Parathyroid adenoma (tissue), 2 donors: ENCODE data around the gene NMD3.

ENCODE experiments used
- H2AFZ ChIP-seq: fragments of 300-600 bp; sonication (generic); one replicate; pipeline ENCODE4 v1.7.0; 2017; ENCODE audit warnings: antibody characterized with exemption, mild to moderate bottlenecking
- H3K27ac ChIP-seq: fragments of 300-600 bp; sonication (generic); one replicate; pipeline ENCODE4 v1.7.0; 2017
- H3K27me3 ChIP-seq: fragments of 300-600 bp; sonication (generic); one replicate; pipeline ENCODE4 v1.7.0; 2017; ENCODE audit warnings: low read length; ENCODE audit not compliant: control insufficient read depth, insufficient read depth
- H3K36me3 ChIP-seq: fragments of 300-600 bp; sonication (generic); one replicate; pipeline ENCODE4 v1.7.0; 2017; ENCODE audit warnings: low read length; ENCODE audit not compliant: control insufficient read depth, insufficient read depth
- H3K4me1 ChIP-seq: fragments of 300-600 bp; sonication (generic); one replicate; pipeline ENCODE4 v1.7.0; 2017; ENCODE audit warnings: control low read depth
- H3K4me2 ChIP-seq: fragments of 300-600 bp; sonication (generic); one replicate; pipeline ENCODE4 v1.7.0; 2017; ENCODE audit warnings: low read length
- H3K4me3 ChIP-seq: fragments of 300-600 bp; sonication (generic); one replicate; pipeline ENCODE4 v1.7.0; 2017; ENCODE audit warnings: low read depth, low read length
- H3K79me2 ChIP-seq: fragments of 300-600 bp; sonication (generic); one replicate; pipeline ENCODE4 v1.7.0; 2017; ENCODE audit warnings: control low read depth
- H3K9ac ChIP-seq: fragments of 300-600 bp; sonication (generic); one replicate; pipeline ENCODE4 v1.7.0; 2017; ENCODE audit warnings: mild to moderate bottlenecking
- H3K9me3 ChIP-seq: fragments of 300-600 bp; sonication (generic); one replicate; pipeline ENCODE4 v1.7.0; 2017; ENCODE audit warnings: low read length; ENCODE audit not compliant: control insufficient read depth
- CTCF ChIP-seq: fragments of 300-600 bp; sonication (generic); IDR thresholded peaks from one replicate; pipeline ENCODE4 v1.7.0; 2017; ENCODE audit warnings: antibody characterized with exemption, mild to moderate bottlenecking
- donor health status: primary hyperparathyroidism.

NMD3 gene

GRCh38 chr3:161187046-161187445 lies 34.1 kb upstream of the NMD3 start:
- Histone ChIP-seq H3K4me2 (no peak overlapping the region), H3K36me3 (no peaks in the 10 kb centered on the region), H3K27ac (no peak overlapping the region), H3K27me3 (no peaks in the 10 kb centered on the region), H3K4me3 (no peak overlapping the region), H3K4me1 (no peaks in the 10 kb centered on the region), H3K9ac (no peak overlapping the region), H3K79me2 (no peaks in the 10 kb centered on the region), H3K9me3 (no peaks in the 10 kb centered on the region), H2AFZ (no peak overlapping the region)
- no peak for TF ChIP-seq CTCF

GRCh38 chr3:161197855-161198850 lies 23.0 kb upstream of the NMD3 start:
- Histone ChIP-seq H3K27ac (no peak overlapping the region), H3K27me3 (no peaks in the 10 kb centered on the region), H3K4me2 (no peak overlapping the region), H2AFZ (no peak overlapping the region), H3K9me3 (no peaks in the 10 kb centered on the region), H3K79me2 (no peaks in the 10 kb centered on the region), H3K4me3 (no peak overlapping the region), H3K4me1 (no peaks in the 10 kb centered on the region), H3K36me3 (no peaks in the 10 kb centered on the region), H3K9ac (no peak overlapping the region)
- no peak for TF ChIP-seq CTCF

DNA sequence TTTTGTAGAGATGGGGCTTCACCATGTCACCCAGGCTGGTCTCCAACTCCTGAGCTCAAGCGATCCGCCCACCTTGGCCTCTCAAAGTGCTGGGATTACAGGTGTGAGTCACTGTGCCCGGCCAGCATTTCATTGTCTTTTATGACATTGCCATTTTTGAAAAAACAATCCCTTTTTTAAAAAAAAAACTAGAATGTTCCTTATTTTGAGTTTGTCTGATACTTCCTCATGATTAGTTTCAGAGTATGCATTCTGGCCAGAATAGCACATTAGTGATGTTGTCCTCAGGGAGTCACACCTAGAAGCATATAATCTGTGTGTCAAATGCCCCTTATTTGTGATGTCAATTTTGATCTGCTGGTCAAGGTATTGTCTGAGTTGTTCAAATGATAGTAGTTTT lies 21.2 kb upstream of the NMD3 start:
- H2AFZ ChIP-seq, result no peak overlapping the region

GRCh38 chr3:161203485-161204098 lies 17.5 kb upstream of the NMD3 start:
- H3K79me2 ChIP-seq, result no peaks in the 10 kb centered on the region
- H3K4me1 ChIP-seq, result no peaks in the 10 kb centered on the region
- H3K27ac ChIP-seq, result no peak overlapping the region
- H3K9ac ChIP-seq, result no peak overlapping the region
- no peaks in the 10 kb centered on the region for H3K36me3 ChIP-seq
- no peak for TF ChIP-seq CTCF
- no peak overlapping the region for H2AFZ ChIP-seq
- no peaks in the 10 kb centered on the region for H3K27me3 ChIP-seq
- no peak overlapping the region for H3K4me3 ChIP-seq
- no peak overlapping the region for H3K4me2 ChIP-seq
- no peaks in the 10 kb centered on the region for H3K9me3 ChIP-seq

More for the DNA sequence above, 21.2 kb upstream of the NMD3 start:
- H3K79me2 ChIP-seq, result no peaks in the 10 kb centered on the region
- no peak overlapping the region for H3K9ac ChIP-seq
- no peak overlapping the region for H3K4me3 ChIP-seq
- no peaks in the 10 kb centered on the region for H3K36me3 ChIP-seq
- H3K4me1 ChIP-seq, result no peaks in the 10 kb centered on the region
- no peak overlapping the region for H3K4me2 ChIP-seq
- no peak for TF ChIP-seq CTCF
- H3K27ac ChIP-seq, result no peak overlapping the region
- H3K27me3 ChIP-seq, result no peaks in the 10 kb centered on the region
- H3K9me3 ChIP-seq, result no peaks in the 10 kb centered on the region
